Hepatic stellate cell (primary cell): ENCODE data around the gene RAB1B.

Experiments used
- DNase-seq: peaks from one replicate; pipeline ENCODE4 v3.0.0; 2011; ENCODE audit warnings: low spot score

Gene RAB1B

DNA sequence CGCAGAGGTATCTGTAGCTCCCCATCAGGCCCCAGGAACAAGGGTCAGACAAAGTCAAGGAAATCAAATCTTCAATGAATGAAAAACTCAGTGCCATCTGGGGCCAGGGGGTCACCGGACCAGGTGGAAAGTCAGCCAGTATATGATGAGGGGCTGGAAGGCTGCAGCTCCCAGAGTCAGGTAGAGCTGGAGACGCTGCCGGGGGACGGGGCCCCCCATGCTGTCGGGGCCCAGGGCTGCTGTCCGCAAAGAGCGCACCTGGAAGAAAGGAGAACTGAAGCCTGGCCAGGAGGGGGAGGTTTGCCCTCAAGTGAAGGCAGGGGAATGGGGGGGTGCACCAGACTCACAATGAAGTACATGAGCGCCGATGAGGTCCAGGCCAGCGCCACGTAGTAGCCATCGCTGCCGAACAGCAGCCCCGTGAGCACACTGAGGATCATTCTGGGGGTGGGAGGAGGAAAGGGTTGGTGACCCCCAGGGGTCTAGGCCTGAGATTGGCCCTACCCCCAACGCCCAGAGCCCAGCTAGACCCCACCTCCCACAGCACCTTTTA is 16.2 kb downstream of the RAB1B start:
- DNase-seq, result no peak

DNA sequence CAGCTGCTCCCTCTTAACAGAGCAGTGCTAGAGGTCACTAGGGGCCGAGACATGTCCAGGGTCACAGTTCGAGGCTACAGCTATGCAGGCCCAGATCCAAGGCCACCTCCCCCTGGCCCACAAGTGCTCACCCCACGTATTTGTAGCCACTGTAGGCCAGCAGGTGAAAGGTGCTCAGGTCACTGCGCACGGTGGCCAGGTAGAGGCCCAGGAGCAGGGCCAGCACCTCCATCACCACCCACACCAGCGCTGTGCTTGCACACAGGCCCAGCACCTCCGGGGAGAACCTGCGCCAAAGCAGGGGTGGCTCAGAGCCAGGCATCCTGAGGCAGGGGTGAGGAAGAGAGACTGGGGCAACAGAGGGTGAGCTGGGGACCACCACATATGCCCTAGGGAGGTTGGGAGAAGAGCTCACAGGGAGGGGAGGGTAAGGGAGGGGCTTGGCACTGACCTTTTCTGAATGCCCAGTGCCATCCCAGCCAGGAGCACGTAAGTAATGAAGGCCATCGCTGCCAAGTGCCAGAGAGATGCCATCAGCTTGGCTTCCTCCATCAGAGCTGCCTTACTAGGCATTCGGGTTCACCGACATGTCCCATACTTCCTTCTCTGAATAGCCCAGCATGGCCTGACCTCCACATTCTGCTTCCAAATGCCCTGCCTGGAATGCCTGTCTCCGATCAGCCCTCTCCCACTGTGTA is 17.0 kb downstream of the RAB1B start:
- no peak for DNase-seq

DNA sequence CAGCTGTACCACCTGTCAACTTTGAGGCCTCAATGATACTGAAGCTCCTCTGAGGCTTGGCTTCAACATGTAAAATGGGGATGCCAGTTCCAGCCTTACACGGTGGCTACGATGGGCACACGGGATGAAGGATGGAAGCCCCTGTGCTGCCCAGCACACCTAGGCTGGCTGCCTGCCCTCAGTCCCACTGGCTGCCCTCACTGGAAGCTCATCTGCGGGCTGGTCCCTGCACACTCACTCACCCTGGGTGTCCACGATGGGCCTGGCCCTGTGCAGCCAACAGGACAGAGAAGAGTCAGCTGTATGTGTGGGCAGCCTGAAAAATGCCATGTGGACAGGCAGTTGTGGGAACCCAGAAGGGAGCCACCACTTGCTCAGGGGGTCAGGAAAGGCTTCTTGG is 18.3 kb downstream of the RAB1B start:
- no peak for DNase-seq

DNA sequence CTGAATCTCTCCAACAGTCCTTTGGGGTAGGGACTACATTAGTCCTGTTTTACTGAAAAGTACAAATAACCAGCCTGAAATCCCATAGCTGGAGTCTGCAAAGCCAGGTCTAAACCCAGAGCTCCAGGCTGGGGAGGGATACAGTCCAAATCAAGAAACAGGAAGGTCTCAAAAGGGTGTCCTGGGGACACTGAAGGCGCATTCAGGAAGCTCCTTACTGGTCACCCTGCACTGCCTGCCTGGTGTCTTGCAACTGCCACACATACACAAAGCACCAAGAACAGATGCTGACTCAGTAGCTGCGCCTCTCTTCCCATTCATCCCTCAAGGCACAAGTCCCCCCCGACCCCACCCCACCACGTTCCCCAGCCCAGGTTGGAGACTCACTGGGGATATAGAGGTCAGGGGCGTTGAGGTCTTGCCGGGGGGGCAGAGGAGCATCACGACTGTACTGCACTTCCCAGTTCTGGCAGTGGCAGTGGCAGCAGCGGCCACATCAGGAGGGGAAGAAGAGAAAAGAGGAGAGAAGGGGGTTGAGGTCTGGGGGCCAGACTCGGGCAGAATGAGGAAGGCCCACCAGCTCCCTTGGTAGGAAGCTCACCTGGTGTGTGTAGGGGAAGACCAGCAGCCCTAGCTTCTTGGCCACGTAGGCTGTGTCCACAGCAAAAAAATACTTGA is 18.9 kb downstream of the RAB1B start:
- no peak for DNase-seq

DNA sequence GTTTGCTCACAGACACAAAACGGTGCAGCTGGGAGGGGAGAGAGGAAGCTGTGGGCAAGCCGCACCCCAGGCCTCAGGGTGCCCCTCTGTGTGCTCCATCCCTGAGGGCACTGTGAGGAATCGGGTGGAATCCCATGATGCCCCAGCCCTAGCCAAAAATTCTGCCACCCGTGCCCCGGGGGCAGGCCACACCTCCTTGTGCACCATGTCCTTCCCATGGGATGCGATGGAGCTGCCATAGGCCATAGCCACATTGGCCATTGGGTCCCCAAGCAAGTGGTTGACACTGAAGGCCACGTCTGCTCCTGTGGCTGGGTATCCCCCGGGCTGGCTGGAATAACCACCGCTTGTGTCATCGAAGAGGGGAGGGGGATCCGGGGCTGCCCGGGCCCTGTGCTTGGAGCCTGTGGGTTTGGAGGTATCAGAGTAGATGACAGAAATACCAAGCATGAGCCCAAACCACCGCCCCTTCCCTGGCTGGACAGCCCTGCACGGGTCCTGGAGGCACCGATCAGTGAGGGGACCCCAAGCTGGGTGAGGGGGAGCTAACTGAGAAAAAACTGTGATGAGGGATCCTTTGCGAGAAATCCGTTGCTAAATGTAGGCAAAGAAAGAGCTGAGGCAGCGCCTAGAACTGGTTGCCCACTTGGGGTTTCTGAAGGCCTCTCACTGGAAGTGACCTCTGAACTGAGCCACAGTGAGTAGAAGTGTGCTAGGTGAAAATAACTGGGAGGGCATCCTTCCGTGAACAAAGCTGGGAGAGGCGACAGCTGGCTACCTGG is 19.6 kb downstream of the RAB1B start:
- DNase-seq, result peak; percentile 47

GRCh38 chr11:66288671-66289547 is 20.5 kb downstream of the RAB1B start, which contains the start of gene YIF1A:
TSS of gene YIF1A (minus strand) at chr11:66289143. CDS start at chr11:66288985, 158 bp downstream.
- DNase-seq, result peak; percentile 100

DNA sequence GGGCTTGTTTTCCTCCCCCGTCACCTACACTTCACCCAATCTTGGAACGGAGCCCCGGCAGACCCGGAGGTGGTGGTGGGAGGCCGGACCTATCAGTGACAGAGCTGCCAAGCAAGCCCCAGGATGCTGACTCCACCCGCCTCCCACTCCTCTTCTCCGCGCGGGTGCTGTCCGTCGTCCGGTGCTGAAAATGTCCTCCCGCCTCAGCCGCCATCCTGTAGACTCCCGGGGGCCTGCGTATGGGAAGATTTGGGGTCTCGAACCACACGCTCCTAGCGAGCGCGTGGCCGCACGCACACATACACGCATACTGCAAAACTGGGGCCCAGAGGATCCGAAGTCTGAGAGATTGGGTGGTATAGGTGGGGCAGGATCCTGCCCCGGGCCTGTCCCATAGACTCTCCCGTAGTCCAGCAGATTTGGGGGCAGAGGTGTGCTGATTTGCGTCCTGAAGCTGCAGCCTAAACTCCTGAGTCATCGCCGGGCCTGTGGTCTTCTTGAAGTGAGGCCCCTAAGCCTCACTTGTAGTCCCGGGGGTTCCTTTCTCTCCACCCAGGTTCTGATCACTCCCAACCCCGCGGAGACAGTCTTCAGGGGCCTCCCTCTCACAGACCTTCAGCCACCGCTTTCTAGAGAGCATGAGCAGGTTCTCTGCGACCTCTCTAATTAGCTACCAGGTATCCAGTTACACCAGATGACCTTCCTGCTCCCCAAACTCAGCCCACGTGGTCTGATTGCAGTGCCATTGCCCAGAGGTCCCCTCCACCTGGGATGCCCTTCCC is 21.3 kb downstream of the RAB1B start:
- DNase-seq, result peak; percentile 88

- no peak for DNase-seq
These were observed 21.8 kb downstream of the RAB1B start for GRCh38 chr11:66290330-66290621.

DNA sequence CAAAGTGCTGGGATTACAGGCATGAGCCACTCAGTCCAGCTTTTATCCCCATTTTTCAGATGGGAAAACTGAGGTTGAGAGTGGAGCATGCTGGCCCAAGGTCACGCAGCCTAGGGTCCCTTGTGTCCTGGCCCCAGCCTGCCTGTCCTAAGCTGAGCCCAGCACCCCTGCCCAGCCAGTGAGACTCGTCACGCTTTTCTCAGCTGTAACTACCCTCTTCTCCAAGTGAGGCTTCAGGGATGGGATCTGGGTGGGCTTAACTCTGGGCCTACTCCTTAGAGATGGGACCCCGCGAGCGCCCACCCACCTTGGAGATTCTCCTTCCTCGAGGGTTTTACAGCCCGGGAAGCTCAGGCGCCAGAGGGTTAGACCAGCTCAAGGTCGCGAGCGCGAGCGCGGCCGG is 22.9 kb downstream of the RAB1B start:
- no peak for DNase-seq

DNA sequence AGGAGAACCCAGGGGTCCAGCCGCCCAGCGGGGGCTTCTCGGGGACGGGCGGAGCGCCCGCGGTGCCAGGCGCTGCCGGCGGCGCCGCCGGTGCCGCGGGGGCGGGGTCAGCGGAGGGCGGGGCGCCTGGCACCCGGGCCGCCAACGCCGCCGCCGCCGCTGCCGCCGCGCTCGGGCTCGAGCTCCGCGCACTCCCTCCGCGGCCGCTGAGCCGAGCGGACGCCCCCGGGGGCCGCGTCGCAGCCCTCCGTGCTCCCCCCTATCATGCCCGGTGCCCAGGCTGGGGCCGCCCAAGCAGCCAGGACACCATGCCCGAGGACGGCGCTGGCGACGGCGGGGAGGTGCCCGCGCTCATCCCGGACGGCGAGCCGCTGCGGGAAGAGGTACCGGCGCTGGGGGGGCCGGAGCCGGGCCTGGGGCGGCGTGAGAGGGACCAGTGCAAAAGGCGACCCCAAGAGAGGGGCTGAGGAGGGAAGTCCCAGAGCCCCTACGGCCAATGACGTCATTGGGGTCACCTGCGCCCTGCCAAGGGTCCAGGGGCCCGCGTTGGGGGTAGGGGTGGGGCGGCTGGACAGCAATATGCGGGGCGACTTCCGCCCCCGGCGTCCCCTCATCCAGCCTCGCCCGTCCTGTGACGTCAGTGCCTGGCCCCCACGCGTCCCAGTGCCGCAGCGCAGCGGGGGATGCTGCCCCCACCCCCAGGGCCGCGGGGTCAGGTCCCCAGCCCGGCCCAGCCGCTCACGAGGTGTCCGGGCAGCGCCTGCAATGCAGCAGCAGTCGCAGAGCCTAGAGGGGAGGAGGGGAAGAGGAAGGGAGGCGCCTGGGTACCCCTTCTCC is 23.5 kb downstream of the RAB1B start, which contains the start of gene TMEM151A:
TSS of gene TMEM151A (plus strand) at position 189 of the 837 bp plus-strand sequence. CDS start at position 309, 120 bp downstream.
- no peak for DNase-seq

GRCh38 chr11:66292543-66293332 is 24.3 kb downstream of the RAB1B start:
- DNase-seq, result no peak

DNA sequence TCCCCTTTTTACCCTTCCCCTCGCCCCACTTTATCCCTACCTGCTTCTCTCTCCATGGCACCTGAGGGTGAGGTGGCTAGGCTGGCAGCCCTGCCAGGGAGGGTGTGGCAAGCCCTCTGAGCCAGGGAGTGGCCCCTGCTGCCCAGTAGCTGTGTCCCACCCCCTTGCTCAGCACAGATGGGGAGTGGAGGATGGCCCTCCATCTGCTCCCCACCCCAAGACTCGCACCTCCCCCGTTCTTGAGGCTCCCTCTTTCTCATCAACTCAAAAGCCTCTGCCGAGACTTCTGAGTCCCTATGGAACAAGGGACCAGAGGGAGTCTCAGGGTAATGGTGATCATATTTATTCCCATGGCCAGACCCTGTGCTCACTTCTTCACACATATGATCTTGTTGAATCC is 24.9 kb downstream of the RAB1B start:
- no peak for DNase-seq

GRCh38 chr11:66293777-66294625 is 25.6 kb downstream of the RAB1B start:
- no peak for DNase-seq

DNA sequence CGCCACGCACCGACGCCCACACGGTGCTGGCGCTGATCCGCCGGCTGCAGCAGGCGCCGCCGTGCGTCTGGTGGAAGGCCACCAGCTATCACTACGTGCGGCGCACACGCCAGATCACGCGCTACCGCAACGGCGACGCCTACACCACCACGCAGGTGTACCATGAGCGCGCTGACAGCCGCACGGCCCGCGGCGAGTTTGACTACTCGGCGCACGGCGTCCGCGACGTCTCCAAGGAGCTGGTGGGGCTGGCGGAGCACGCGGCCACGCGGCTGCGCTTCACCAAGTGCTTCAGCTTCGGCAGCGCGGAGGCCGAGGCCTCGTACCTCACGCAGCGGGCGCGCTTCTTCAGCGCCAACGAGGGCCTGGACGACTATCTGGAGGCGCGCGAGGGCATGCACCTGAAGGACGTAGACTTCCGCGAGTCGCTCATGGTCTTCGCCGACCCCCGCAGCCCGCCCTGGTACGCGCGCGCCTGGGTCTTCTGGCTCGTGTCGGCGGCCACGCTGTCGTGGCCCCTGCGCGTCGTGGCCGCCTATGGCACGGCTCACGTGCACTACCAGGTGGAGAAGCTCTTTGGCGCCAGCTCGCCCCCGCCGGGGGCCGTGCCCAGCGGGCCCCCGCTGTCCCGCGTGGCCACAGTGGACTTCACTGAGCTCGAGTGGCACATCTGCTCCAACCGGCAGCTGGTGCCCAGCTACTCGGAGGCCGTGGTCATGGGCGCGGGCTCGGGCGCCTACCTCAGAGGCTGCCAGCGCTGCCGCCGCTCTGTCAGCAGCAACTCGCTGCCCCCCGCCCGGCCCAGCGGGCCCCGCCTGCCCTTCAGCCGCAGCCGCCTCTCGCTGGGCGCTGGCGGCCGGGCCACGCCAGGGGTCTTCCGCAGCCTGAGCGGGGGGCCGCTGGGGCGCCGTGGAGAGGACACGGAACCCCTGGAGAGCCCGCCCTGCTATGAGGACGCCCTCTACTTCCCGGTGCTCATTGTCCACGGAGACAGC is 26.5 kb downstream of the RAB1B start:
- no peak for DNase-seq

GRCh38 chr11:66297610-66298009 is 29.2 kb downstream of the RAB1B start:
- DNase-seq, result no peak

DNA sequence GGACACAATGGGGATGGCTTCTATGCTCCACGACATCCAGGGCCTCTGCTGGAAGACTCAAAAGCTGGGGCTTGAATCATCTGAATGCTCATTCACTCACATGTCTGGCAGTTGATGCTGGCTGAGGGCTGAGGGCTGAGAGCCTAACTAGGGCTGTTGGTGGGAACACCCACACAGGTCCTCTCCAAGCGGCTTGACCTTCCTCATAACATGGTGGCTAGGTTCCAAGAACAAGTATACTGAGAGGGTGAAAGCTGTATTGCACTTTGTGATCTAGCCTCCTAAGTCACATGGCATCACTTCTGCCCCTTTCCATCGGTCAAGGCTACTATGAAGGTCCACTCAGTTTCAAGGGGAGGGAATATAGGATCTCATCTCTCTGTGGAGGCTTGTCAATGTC is 30.7 kb downstream of the RAB1B start:
- no peak for DNase-seq

DNA sequence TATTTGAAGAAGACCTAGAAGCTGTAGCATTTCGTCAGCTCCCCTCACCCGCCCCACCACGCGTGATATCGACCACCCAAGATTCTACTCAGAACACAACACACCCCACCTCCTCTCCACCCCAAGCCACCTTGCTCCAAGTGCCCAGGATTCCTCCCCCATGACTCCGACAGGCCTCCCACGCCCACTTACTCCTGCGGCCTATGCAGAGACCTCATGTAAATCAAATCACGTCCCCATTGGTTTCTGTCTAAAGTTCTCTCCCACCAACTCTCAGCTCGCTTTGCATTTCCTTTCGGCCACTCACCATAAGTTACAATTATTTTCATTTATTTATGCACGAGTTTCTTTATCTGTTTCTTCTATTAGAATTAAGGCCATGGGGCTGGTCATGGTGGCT is 34.2 kb downstream of the RAB1B start:
- no peak for DNase-seq
